Activated naive CD4-positive, alpha-beta T cell treated with anti-CD3 and anti-CD28 coated beads, Interleukin-2, amount 10 ng/mL, durations not matched to agents 7 days and 5 days (primary cell): ENCODE data around the gene CTIF.

ENCODE experiments used
- CTCF ChIA-PET: fragments of 350-600 bp; sonication (Branson Sonifier 250); formaldehyde crosslinking; loops from one replicate; lab custom pipeline; 2021; ENCODE audit warnings: antibody characterized with exemption; lab: Charles Lee
- DNase-seq: peaks from one replicate; pipeline ENCODE4 v3.0.0-alpha.2; 2020
- H3K27ac Mint-ChIP-seq: one replicate; pipeline ENCODE4 v1.8.0; 2021; ENCODE audit warnings: mild to moderate bottlenecking, moderate library complexity, mixed read lengths
- H3K27me3 Mint-ChIP-seq: one replicate; pipeline ENCODE4 v1.8.0; 2021; ENCODE audit warnings: mild to moderate bottlenecking, mixed read lengths
- H3K36me3 Mint-ChIP-seq: one replicate; pipeline ENCODE4 v1.8.0; 2021; ENCODE audit warnings: mixed read lengths
- H3K4me1 Mint-ChIP-seq: one replicate; pipeline ENCODE4 v1.8.0; 2021; ENCODE audit warnings: mixed read lengths
- H3K4me3 Mint-ChIP-seq: one replicate; pipeline ENCODE4 v1.8.0; 2021; ENCODE audit warnings: mild to moderate bottlenecking, moderate library complexity, mixed read lengths
- H3K9me3 Mint-ChIP-seq: one replicate; pipeline ENCODE4 v1.8.0; 2021; ENCODE audit warnings: mixed read lengths

The CTIF gene

GRCh38 chr18:48855422-48856377, 316.9 kb downstream of the CTIF start:
- no peak for DNase-seq
- Mint-ChIP-seq H3K27ac (no peak overlapping the region), H3K27me3 (peaks cover 30% of the 10 kb centered on the region), H3K9me3 (no peaks in the 10 kb centered on the region), H3K36me3 (no peaks in the 10 kb centered on the region), H3K4me1 (peaks cover 49% of the 10 kb centered on the region), H3K4me3 (no peak overlapping the region)
- CTCF ChIA-PET: no interaction called here

DNA sequence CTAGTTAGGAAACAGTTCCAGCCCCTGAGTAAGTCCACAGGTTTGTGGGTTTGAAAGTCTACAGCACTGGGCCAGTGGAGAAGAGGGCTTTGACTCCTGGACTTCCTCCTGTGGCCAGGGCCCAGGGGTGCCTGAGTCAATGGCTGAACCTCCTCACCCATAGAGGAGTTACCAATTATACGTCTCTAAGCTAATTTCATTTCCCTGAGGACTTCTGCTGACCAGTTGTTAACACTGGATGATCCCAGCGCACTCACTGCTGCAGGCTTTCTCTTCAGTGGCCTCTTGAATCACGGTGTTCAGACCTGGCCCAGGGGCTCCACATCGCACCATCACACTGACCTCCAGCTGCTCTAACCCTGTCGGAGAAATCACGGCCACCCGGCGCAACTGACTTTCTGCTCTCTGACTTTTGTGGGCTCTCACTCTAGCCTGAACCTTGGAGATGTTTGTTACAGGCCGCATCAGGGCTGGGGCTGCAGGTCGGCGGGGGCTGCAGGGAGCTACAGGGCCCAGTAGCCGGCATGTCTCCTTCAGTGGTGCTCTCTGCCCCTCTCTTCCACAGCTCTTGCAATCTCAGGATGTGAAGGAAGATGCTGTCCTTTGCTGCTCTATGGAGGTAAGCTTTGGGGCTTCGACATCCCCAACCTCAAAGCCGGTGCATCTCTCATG, 318.3 kb downstream of the CTIF start:
- peaks cover 30% of the 10 kb centered on the region for H3K27me3 Mint-ChIP-seq
- H3K9me3 Mint-ChIP-seq: no peaks in the 10 kb centered on the region
- no peak for DNase-seq
- CTCF ChIA-PET: no interaction called here
- H3K27ac Mint-ChIP-seq: no peak overlapping the region
- H3K4me1 Mint-ChIP-seq: peaks cover 39% of the 10 kb centered on the region
- H3K36me3 Mint-ChIP-seq: no peaks in the 10 kb centered on the region
- no peak overlapping the region for H3K4me3 Mint-ChIP-seq

DNA sequence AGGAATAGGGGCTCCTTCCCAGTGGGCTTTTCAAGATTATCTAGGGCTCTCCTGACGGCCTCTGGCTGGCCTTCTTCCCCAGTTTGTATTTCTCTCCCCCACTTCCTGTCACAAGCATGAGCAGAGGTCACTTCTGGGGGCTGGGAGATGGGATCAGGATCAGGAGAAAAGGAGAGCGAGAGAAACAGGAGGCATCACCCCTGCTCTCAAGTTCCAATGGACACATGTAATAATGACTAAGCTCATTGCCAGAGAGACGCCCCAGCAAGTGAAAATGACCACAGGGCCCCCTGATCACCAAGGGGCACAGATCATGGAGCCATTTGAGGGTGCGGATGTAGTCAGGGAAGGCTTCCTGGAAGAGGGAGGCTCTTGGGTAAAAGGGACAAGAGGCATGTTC, 319.8 kb downstream of the CTIF start:
- DNase-seq: no peak
- peaks cover 30% of the 10 kb centered on the region for H3K27me3 Mint-ChIP-seq
- no peaks in the 10 kb centered on the region for H3K9me3 Mint-ChIP-seq
- H3K4me3 Mint-ChIP-seq: no peak overlapping the region
- H3K36me3 Mint-ChIP-seq: no peaks in the 10 kb centered on the region
- CTCF ChIA-PET: no interaction called here
- H3K4me1 Mint-ChIP-seq: peaks cover 24% of the 10 kb centered on the region
- H3K27ac Mint-ChIP-seq: no peak overlapping the region

DNA sequence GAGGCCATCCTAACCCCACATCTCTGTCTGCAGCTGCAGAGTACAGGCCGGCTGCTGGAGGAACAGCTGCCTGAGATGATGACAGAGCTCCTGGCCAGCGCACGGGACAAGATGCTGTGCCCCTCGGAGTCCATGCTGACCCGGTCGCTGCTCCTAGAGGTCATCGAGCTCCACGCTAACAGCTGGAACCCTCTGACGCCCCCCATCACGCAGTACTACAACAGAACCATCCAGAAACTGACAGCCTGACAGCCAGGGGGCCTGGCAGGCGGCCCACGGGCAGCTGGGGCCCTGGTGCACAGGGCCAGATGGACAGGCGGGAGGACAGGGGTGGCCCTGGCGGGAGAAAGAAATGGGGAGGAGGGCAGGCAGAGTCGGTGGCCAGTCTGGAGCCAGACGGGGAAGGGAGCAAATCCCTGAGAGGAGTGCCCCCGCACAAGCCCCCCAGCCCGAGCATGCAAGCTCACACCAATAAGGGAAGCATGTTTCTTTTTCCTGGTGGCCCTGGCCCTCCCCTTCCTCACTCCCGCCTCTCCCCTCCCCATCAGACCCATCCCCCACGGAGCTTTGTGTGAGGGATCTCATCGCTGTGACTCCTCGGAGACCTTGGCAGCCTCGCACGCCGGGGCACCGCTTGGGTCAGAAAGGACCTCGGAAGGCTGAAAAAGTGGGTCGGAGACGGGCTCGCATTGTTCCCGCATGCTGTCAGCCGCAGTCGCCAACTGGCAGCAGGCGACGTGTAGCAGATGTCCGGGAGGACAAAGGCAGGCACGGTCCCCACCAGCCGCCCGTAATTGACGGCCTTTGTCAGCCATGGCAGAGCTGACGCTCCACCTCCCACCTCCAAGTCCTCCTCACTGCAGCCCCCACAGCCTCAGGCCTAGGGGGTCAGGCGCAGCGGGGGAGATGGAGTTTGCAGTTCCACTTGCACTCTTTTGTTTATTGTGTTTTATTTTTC, 320.8 kb downstream of the CTIF start:
- peaks cover 19% of the 10 kb centered on the region for H3K4me1 Mint-ChIP-seq
- CTCF ChIA-PET: interaction anchor here (1.2 kb wide), 1 partner anchor 17 kb away, joined by 3 read pairs; no protein-coding TSS in a partner anchor
- no peaks in the 10 kb centered on the region for H3K36me3 Mint-ChIP-seq
- H3K4me3 Mint-ChIP-seq: no peak overlapping the region
- DNase-seq: no peak
- no peak overlapping the region for H3K27ac Mint-ChIP-seq
- no peaks in the 10 kb centered on the region for H3K9me3 Mint-ChIP-seq
- peaks cover 26% of the 10 kb centered on the region for H3K27me3 Mint-ChIP-seq

GRCh38 chr18:48860269-48861180, 321.7 kb downstream of the CTIF start:
- CTCF ChIA-PET: interaction anchor here (1.2 kb wide), 1 partner anchor 18 kb away, joined by 3 read pairs; no protein-coding TSS in a partner anchor

GRCh38 chr18:48861181-48861708, 322.4 kb downstream of the CTIF start:
- Mint-ChIP-seq H3K9me3 (peaks cover 6% of the 10 kb centered on the region), H3K4me3 (no peak overlapping the region), H3K27ac (no peak overlapping the region), H3K4me1 (peaks cover 3% of the 10 kb centered on the region), H3K36me3 (no peaks in the 10 kb centered on the region), H3K27me3 (peaks cover 22% of the 10 kb centered on the region)
- CTCF ChIA-PET: interaction anchor here (1.2 kb wide), 1 partner anchor 18 kb away, joined by 3 read pairs; no protein-coding TSS in a partner anchor
- DNase-seq: no peak

More at GRCh38 chr18:48860269-48861180, 321.7 kb downstream of the CTIF start:
- H3K4me3 Mint-ChIP-seq: no peak overlapping the region
- peaks cover 10% of the 10 kb centered on the region for H3K4me1 Mint-ChIP-seq
- no peak overlapping the region for H3K27ac Mint-ChIP-seq
- no peak for DNase-seq
- H3K9me3 Mint-ChIP-seq: peaks cover 3% of the 10 kb centered on the region
- peaks cover 25% of the 10 kb centered on the region for H3K27me3 Mint-ChIP-seq
- no peaks in the 10 kb centered on the region for H3K36me3 Mint-ChIP-seq

DNA sequence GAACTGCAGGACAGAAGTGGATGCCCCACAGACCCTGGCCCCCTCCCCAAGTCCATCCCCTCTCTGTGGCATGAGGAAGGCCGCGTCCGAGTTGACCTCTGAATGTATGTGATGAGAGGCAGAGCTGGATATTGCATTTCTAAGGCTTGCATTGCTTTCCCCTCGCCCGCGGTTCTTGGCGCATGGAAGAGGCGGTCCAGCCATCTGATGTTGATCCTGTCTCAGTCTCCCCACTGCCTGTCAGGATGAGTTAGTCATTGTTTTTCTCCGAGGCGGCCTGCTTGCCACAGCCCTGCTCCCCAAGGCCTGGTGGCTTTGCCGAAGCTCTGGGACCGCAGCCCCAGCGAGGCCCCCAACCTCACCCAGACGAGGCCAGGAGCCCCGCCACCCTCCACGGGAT, 323.3 kb downstream of the CTIF start:
- Mint-ChIP-seq H3K4me3 (no peak overlapping the region), H3K4me1 (no peaks in the 10 kb centered on the region), H3K36me3 (no peaks in the 10 kb centered on the region), H3K27me3 (peaks cover 21% of the 10 kb centered on the region), H3K27ac (no peak overlapping the region), H3K9me3 (peaks cover 7% of the 10 kb centered on the region)
- DNase-seq: no peak
- CTCF ChIA-PET: no interaction called here

GRCh38 chr18:48862678-48863270, 323.9 kb downstream of the CTIF start:
- DNase-seq: no peak
- no peaks in the 10 kb centered on the region for H3K36me3 Mint-ChIP-seq
- H3K27me3 Mint-ChIP-seq: peaks cover 14% of the 10 kb centered on the region
- CTCF ChIA-PET: no interaction called here
- H3K4me1 Mint-ChIP-seq: no peaks in the 10 kb centered on the region
- peaks cover 7% of the 10 kb centered on the region for H3K9me3 Mint-ChIP-seq
- H3K27ac Mint-ChIP-seq: no peak overlapping the region
- H3K4me3 Mint-ChIP-seq: no peak overlapping the region

GRCh38 chr18:48863432-48864065, 324.7 kb downstream of the CTIF start:
- no peak for DNase-seq
- Mint-ChIP-seq H3K36me3 (no peaks in the 10 kb centered on the region), H3K4me3 (no peak overlapping the region), H3K27ac (no peak overlapping the region), H3K9me3 (peaks cover 7% of the 10 kb centered on the region), H3K27me3 (peaks cover 8% of the 10 kb centered on the region), H3K4me1 (peaks cover 7% of the 10 kb centered on the region)
- CTCF ChIA-PET: no interaction called here

- DNase-seq: no peak
- Mint-ChIP-seq H3K4me1 (peaks cover 16% of the 10 kb centered on the region), H3K4me3 (no peak overlapping the region), H3K9me3 (peaks cover 7% of the 10 kb centered on the region), H3K27ac (no peak overlapping the region), H3K36me3 (no peaks in the 10 kb centered on the region), H3K27me3 (no peaks in the 10 kb centered on the region)
- CTCF ChIA-PET: no interaction called here
Observed at GRCh38 chr18:48864876-48865275, 326.0 kb downstream of the CTIF start.

DNA sequence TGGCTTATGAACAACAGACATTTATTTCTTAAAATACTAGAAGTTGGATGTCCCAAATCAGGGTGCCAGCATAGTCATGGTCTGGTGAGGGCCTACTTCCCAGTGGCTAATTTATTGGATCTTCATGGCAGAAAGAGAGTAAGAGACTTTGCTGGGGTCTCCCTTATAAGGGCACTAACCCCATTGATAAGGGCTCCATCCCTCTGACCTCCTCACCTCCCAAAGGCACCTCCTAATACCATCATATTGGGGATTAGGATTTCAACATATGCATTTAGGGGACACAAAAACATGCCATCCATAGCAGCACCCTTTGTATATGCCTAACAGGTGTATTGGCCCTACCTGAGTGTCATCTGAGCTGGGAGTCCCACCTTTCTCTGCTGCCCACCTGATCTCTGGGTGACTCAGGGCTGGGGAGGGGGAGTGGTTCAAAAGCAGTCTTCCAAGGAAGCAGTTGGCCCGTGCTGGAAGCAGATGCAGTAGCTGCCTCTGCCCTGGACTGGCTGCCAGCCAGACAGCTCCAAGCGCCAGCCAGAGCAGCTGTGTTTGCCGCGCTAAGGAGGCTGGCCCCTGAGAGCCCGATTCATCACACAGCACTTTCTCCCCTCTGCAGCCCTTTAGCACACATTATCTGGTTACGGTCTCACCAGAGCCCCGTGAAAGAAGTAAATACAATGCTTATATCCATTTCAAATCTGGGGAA, 327.4 kb downstream of the CTIF start:
- Mint-ChIP-seq H3K27me3 (peaks cover 3% of the 10 kb centered on the region), H3K27ac (no peak overlapping the region), H3K9me3 (peaks cover 7% of the 10 kb centered on the region), H3K4me1 (peaks cover 16% of the 10 kb centered on the region), H3K36me3 (no peaks in the 10 kb centered on the region), H3K4me3 (no peak overlapping the region)
- CTCF ChIA-PET: no interaction called here
- no peak for DNase-seq

GRCh38 chr18:48866856-48867255, 328.0 kb downstream of the CTIF start:
- H3K27ac Mint-ChIP-seq: no peak overlapping the region
- peaks cover 6% of the 10 kb centered on the region for H3K27me3 Mint-ChIP-seq
- H3K4me3 Mint-ChIP-seq: no peak overlapping the region
- peaks cover 7% of the 10 kb centered on the region for H3K9me3 Mint-ChIP-seq
- H3K36me3 Mint-ChIP-seq: no peaks in the 10 kb centered on the region
- no peak for DNase-seq
- CTCF ChIA-PET: no interaction called here
- peaks cover 16% of the 10 kb centered on the region for H3K4me1 Mint-ChIP-seq
